Breast epithelium (tissue), 4 donors: ENCODE results near the gene ANKRD11. TPM values are rescaled to one million over a fixed set of nuclear protein-coding genes. Genes with fewer than 3 reads are reported as not detected.
"Not testable (repeated sequence)": the region's sequence is repeated elsewhere in the genome, so short reads cannot be mapped to it uniquely, and the experiment has no call there.

Experiments used
- DNase-seq, 2 donors: peaks; one replicate each; pipeline ENCODE4 v3.0.0-alpha.2; 2019; ENCODE audit warnings: low spot score in 2 of 2
- H3K27ac ChIP-seq, 2 donors: fragments of 200-600 bp; sonication (generic) in 1 of 2; one replicate each; pipeline ENCODE4 v1.5.1; 2016 to 2019; ENCODE audit warnings: mild to moderate bottlenecking in 1 of 2
- H3K27me3 ChIP-seq, 2 donors: fragments of 200-600 bp; sonication (generic) in 1 of 2; one replicate each; pipeline versions ENCODE4 v1.5.1 to v1.6.0; 2017 to 2019; ENCODE audit warnings: control low read depth in 1 of 2, mild to moderate bottlenecking in 1 of 2
- H3K36me3 ChIP-seq: fragments of 200-600 bp; one replicate; pipeline ENCODE4 v1.5.1; 2019
- H3K4me1 ChIP-seq, 2 donors: fragments of 200-600 bp; sonication (generic); one replicate each; pipeline ENCODE4 v1.5.1; 2016 to 2019; ENCODE audit warnings: control low read depth in 1 of 2
- H3K4me3 ChIP-seq, 3 donors: fragments of 200-600 bp; sonication (generic); 1 replicate in 2 of 3; 2 replicates in 1 of 3; pipeline ENCODE4 v1.5.1; 2016 to 2019; ENCODE audit warnings: mild to moderate bottlenecking in 3 of 3, moderate library complexity in 2 of 3
- H3K9me3 ChIP-seq, 2 donors: fragments of 200-600 bp; sonication (generic) in 1 of 2; one replicate each; pipeline ENCODE4 v1.5.1; 2016 to 2019; ENCODE audit warnings: control low read depth in 1 of 2
- CTCF ChIP-seq, 3 donors: fragments of 450-650 bp; IDR thresholded peaks; one replicate each; pipeline ENCODE4 v1.5.1; 2016 to 2017; ENCODE audit warnings: antibody characterized with exemption in 3 of 3, mild to moderate bottlenecking in 3 of 3, moderate library complexity in 3 of 3
- POLR2A ChIP-seq: fragments of 450-650 bp; IDR thresholded peaks from one replicate; pipeline ENCODE4 v1.6.1; 2016; ENCODE audit warnings: antibody characterized with exemption, mild to moderate bottlenecking, moderate library complexity
- POLR2AphosphoS5 ChIP-seq, 3 donors: sonication (generic); formaldehyde crosslinking; IDR thresholded peaks; one replicate each; pipeline ENCODE4 v1.6.1; 2017; ENCODE audit warnings: antibody characterized with exemption in 3 of 3
- intact Hi-C: fragments of 100-400 bp; cut with DNase I; formaldehyde crosslinking; loops from one replicate; pipeline ENCODE4 v1.15.1; 2023; ENCODE audit warnings: low total_unique reads
- total RNA-seq, 3 donors: library from RNA; depleted of rRNA; stranded (reverse); fragments of >200 nt; gene quantifications; one replicate each; pipeline ENCODE4 v1.1.0, GENCODE V29; 2016

The ANKRD11 gene
- total RNA-seq, 3 donors from 2014 or later = 64.0 to 79.0 (median 69.2) TPM

- DNase-seq = no peak
- no peak for TF ChIP-seq POLR2A
- no peak for TF ChIP-seq POLR2AphosphoS5 (IDR thresholded peaks at IDR 0.05)
- TF ChIP-seq CTCF (IDR thresholded peaks at IDR 0.05) = no peak
- Histone ChIP-seq H3K36me3 (no peaks in the 10 kb centered on the region), H3K4me3 (peak overlapping the region in 1 of 3 donors; percentile 37), H3K27ac (peak overlapping the region in 1 of 2 donors; percentile 62), H3K9me3 (no peaks in the 10 kb centered on the region), H3K4me1 (peaks cover 14 to 20% of the 10 kb centered on the region in 2 donors), H3K27me3 (no peaks in the 10 kb centered on the region)
- intact Hi-C loops = no loop called here
Observed at GRCh38 chr16:89330177-89330856, 160.0 kb downstream of the ANKRD11 start.

- intact Hi-C loops, DNase-seq, H3K27me3 ChIP-seq, H3K36me3 ChIP-seq, H3K4me3 ChIP-seq, H3K9me3 ChIP-seq: not testable (repeated sequence)
- peaks cover 14 to 24% of the 10 kb centered on the region in 2 donors for H3K4me1 ChIP-seq
- H3K27ac ChIP-seq = peak overlapping the region in 1 of 2 donors; percentile 62
Observed at GRCh38 chr16:89329830-89330176, 160.6 kb downstream of the ANKRD11 start.

- H3K36me3 ChIP-seq, intact Hi-C loops, DNase-seq, H3K27me3 ChIP-seq, H3K4me3 ChIP-seq, H3K9me3 ChIP-seq, H3K27ac ChIP-seq: not testable (repeated sequence)
- H3K4me1 ChIP-seq = peaks cover 14 to 18% of the 10 kb centered on the region in 2 donors
Observed at GRCh38 chr16:89328412-89329400, 161.7 kb downstream of the ANKRD11 start.

- Histone ChIP-seq H3K9me3 (no peaks in the 10 kb centered on the region), H3K36me3 (no peaks in the 10 kb centered on the region), H3K4me1 (peaks cover 14 to 23% of the 10 kb centered on the region in 2 donors), H3K27me3 (no peaks in the 10 kb centered on the region), H3K27ac (no peak overlapping the region), H3K4me3 (no peak overlapping the region)
- TF ChIP-seq POLR2A = no peak
- TF ChIP-seq POLR2AphosphoS5 (IDR thresholded peaks at IDR 0.05) = no peak
- TF ChIP-seq CTCF (IDR thresholded peaks at IDR 0.05) = no peak
- intact Hi-C loops = no loop called here
- no peak for DNase-seq
Observed at GRCh38 chr16:89326721-89327120, 163.6 kb downstream of the ANKRD11 start.

GRCh38 chr16:89325861-89326471 is 164.4 kb downstream of the ANKRD11 start:
- intact Hi-C loops = no loop called here
- TF ChIP-seq CTCF (IDR thresholded peaks at IDR 0.05) = no peak
- peak in 1 of 3 donors; percentile 22 for TF ChIP-seq POLR2AphosphoS5 (IDR thresholded peaks at IDR 0.05)
- TF ChIP-seq POLR2A = no peak
- Histone ChIP-seq H3K27ac (peak overlapping the region; percentile 29 to 59), H3K4me3 (peak overlapping the region in 1 of 3 donors; percentile 43), H3K4me1 (peaks cover 14 to 25% of the 10 kb centered on the region in 2 donors), H3K9me3 (no peaks in the 10 kb centered on the region), H3K36me3 (no peaks in the 10 kb centered on the region), H3K27me3 (no peaks in the 10 kb centered on the region)
- DNase-seq = no peak
